SK-N-SH treated with all-trans-retinoic acid at 6 μM for 48 hours (cell line): ENCODE measurements around the gene SPDYE1.
A peak's percentile ranks its signal among the peaks of the same experiment; 100 is the strongest.
"Not testable (repeated sequence)": the region's sequence is repeated elsewhere in the genome, so short reads cannot be mapped to it uniquely, and the experiment has no call there.

ENCODE experiments used
- ATAC-seq: fragments of 200-7000 bp; cut with Tn5 transposase; 3 replicates; pipeline ENCODE4 v1.9.1; 2020; ENCODE audit warnings: mild to moderate bottlenecking, moderate library complexity
- ARNTL ChIP-seq: fragments of 450-650 bp; formaldehyde crosslinking; IDR thresholded peaks from 2 replicates; pipeline ENCODE4 v1.5.0; 2020; ENCODE audit warnings: low read depth, mild to moderate bottlenecking, moderate library complexity, borderline replicate concordance
- BACH2 ChIP-seq: fragments of 250-450 bp; sonication (Bioruptor Pico); IDR thresholded peaks from 2 replicates; pipeline ENCODE4 v1.9.0; 2021; ENCODE audit warnings: mild to moderate bottlenecking, borderline replicate concordance
- CSDC2 ChIP-seq: fragments of 250-450 bp; sonication (Bioruptor Pico); IDR thresholded peaks from 2 replicates; pipeline ENCODE4 v1.5.0; 2020; ENCODE audit warnings: mild to moderate bottlenecking, moderate library complexity
- ESRRG ChIP-seq: fragments of 250-450 bp; sonication (Bioruptor Pico); IDR thresholded peaks from 2 replicates; pipeline ENCODE4 v1.6.1; 2021; ENCODE audit warnings: mild to moderate bottlenecking
- OSR1 ChIP-seq: fragments of 250-450 bp; sonication (Bioruptor Pico); IDR thresholded peaks from 2 replicates; pipeline ENCODE4 v1.8.0; 2022; ENCODE audit warnings: moderate library complexity, mild to moderate bottlenecking, inconsistent platforms
- PPARA ChIP-seq: fragments of 250-450 bp; sonication (Bioruptor Pico); IDR thresholded peaks from 2 replicates; pipeline ENCODE4 v1.5.0; 2020; ENCODE audit warnings: mild to moderate bottlenecking, borderline replicate concordance
- RARB ChIP-seq: fragments of 250-450 bp; sonication (Bioruptor Pico); IDR thresholded peaks from 2 replicates; pipeline ENCODE4 v1.8.0; 2021; ENCODE audit warnings: mild to moderate bottlenecking, moderate library complexity
- SNAI2 ChIP-seq: fragments of 250-450 bp; sonication (Bioruptor Pico); IDR thresholded peaks from 2 replicates; pipeline ENCODE4 v1.5.0; 2020; ENCODE audit warnings: mild to moderate bottlenecking, moderate library complexity
- TCF4 ChIP-seq: fragments of 250-450 bp; sonication (Bioruptor Pico); IDR thresholded peaks from 2 replicates; pipeline ENCODE4 v1.8.0; 2021; ENCODE audit warnings: mild to moderate bottlenecking, moderate library complexity, borderline replicate concordance
- TOX ChIP-seq: fragments of 250-450 bp; sonication (Bioruptor Pico); IDR thresholded peaks from 2 replicates; pipeline ENCODE4 v1.8.0; 2021; ENCODE audit warnings: mild to moderate bottlenecking, moderate library complexity, borderline replicate concordance
- ZC3H10 ChIP-seq: fragments of 250-450 bp; sonication (Bioruptor Pico); IDR thresholded peaks from 2 replicates; pipeline ENCODE4 v1.5.1; 2021; ENCODE audit warnings: mild to moderate bottlenecking, moderate library complexity
- ZFP3 ChIP-seq: fragments of 250-450 bp; sonication (Bioruptor Pico); IDR thresholded peaks from 2 replicates; pipeline ENCODE4 v1.5.0; 2020; ENCODE audit warnings: mild to moderate bottlenecking, moderate library complexity
- ZNF565 ChIP-seq: fragments of 450-650 bp; formaldehyde crosslinking; conservative IDR thresholded peaks from 2 replicates; pipeline ENCODE4 v1.5.0; 2020; ENCODE audit warnings: low read depth, mild to moderate bottlenecking, moderate library complexity
- ZNF70 ChIP-seq: fragments of 450-650 bp; formaldehyde crosslinking; IDR thresholded peaks from 2 replicates; pipeline ENCODE4 v1.5.0; 2020; ENCODE audit warnings: mild to moderate bottlenecking, moderate library complexity
- ZNF8 ChIP-seq: fragments of 450-650 bp; formaldehyde crosslinking; IDR thresholded peaks from 2 replicates; pipeline ENCODE4 v1.5.0; 2020; ENCODE audit warnings: mild to moderate bottlenecking, moderate library complexity
- TF ChIP-seq, protein P1 (sequence below): fragments of 250-450 bp; sonication (Bioruptor Pico); IDR thresholded peaks from 2 replicates; pipeline ENCODE4 v1.8.0; 2020; ENCODE audit warnings: mild to moderate bottlenecking, moderate library complexity, borderline replicate concordance
- TF ChIP-seq, protein P2 (sequence below): fragments of 250-450 bp; sonication (Bioruptor Pico); IDR thresholded peaks from 2 replicates; pipeline ENCODE4 v1.5.0; 2020; ENCODE audit warnings: mild to moderate bottlenecking, moderate library complexity
- TF ChIP-seq, protein P3 (sequence below): fragments of 250-450 bp; sonication (Bioruptor Pico); IDR thresholded peaks from 2 replicates; pipeline ENCODE4 v1.5.1; 2021; ENCODE audit warnings: mild to moderate bottlenecking, moderate library complexity
- TF ChIP-seq, protein P4 (sequence below): fragments of 250-450 bp; sonication (Bioruptor Pico); IDR thresholded peaks from 2 replicates; pipeline ENCODE4 v1.8.0; 2021; ENCODE audit warnings: low read depth, mild to moderate bottlenecking, moderate library complexity, borderline replicate concordance

Gene SPDYE1

DNA sequence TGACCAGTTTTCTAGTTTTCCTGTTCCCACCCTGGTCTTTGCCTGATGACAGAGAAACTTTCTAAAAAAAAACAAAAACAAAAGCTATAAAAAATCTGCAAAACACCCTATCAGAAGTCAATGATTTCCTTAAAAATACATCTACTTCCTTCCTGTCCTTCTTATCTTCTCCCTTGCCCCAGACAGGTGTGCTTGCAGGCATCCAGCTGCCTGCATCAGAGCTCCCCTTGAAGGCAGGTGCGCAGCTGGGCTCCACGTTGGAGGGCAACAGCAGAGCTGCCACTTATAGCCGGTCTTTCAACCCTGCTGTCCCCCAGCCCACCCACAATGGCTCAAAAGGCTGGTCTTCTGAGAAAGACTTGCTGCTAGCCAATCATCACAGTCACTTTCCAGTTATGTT lies 41.7 kb upstream of the SPDYE1 start:
- ATAC-seq, result no peak
- TF ChIP-seq PPARA (no peak), TCF4 (no peak), ZNF8 (no peak), OSR1 (CRISPR knock-in tag) (no peak), RARB (CRISPR knock-in tag) (no peak), ESRRG (CRISPR knock-in tag) (no peak), ARNTL (CRISPR knock-in tag) (no peak), ZFP3 (CRISPR knock-in tag) (no peak)
- TF ChIP-seq, protein P1, sequence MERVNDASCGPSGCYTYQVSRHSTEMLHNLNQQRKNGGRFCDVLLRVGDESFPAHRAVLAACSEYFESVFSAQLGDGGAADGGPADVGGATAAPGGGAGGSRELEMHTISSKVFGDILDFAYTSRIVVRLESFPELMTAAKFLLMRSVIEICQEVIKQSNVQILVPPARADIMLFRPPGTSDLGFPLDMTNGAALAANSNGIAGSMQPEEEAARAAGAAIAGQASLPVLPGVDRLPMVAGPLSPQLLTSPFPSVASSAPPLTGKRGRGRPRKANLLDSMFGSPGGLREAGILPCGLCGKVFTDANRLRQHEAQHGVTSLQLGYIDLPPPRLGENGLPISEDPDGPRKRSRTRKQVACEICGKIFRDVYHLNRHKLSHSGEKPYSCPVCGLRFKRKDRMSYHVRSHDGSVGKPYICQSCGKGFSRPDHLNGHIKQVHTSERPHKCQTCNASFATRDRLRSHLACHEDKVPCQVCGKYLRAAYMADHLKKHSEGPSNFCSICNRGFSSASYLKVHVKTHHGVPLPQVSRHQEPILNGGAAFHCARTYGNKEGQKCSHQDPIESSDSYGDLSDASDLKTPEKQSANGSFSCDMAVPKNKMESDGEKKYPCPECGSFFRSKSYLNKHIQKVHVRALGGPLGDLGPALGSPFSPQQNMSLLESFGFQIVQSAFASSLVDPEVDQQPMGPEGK (CRISPR knock-in tag), result no peak

DNA sequence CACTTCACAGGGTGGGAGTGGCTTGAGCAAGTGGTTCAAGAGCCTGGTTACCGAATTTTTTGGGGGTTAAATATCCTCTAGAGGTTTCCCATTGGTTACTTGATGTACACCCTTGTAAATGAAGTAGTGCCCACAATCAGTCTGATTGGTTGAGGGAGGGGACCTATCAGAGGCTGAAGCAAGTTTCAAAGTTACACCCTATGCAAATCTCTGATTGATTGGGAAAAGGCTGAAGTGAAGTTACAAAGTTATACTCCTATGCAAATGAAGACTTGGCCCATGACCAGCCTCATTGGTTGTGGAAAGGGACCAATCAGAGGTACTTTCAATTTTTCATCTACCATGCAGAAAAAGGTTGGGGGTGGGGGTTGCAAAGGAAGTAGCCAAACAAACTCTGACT lies 36.8 kb upstream of the SPDYE1 start:
- TF ChIP-seq ZC3H10 (CRISPR knock-in tag) (no peak), CSDC2 (CRISPR knock-in tag) (no peak)
- ATAC-seq, result no peak

DNA sequence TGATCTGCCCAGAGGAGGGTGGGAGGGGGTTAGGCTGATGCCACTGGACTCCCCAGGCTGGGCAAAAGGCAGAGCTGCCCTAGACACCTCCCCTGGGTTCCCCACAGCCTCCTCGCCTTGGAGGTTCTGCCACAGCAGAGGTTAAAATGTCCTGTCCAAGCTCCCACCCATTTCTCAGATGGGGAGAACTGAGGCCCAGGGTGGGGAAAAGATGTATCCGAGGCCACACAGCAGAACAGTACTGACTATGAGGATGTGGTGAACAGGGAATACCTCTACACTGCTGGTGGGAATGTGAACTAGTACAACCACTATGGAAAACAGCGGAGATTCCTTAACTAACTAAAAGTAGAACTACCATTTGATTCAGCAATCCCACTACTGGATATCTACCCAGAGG lies 31.3 kb upstream of the SPDYE1 start:
- not testable (repeated sequence) for ATAC-seq

DNA sequence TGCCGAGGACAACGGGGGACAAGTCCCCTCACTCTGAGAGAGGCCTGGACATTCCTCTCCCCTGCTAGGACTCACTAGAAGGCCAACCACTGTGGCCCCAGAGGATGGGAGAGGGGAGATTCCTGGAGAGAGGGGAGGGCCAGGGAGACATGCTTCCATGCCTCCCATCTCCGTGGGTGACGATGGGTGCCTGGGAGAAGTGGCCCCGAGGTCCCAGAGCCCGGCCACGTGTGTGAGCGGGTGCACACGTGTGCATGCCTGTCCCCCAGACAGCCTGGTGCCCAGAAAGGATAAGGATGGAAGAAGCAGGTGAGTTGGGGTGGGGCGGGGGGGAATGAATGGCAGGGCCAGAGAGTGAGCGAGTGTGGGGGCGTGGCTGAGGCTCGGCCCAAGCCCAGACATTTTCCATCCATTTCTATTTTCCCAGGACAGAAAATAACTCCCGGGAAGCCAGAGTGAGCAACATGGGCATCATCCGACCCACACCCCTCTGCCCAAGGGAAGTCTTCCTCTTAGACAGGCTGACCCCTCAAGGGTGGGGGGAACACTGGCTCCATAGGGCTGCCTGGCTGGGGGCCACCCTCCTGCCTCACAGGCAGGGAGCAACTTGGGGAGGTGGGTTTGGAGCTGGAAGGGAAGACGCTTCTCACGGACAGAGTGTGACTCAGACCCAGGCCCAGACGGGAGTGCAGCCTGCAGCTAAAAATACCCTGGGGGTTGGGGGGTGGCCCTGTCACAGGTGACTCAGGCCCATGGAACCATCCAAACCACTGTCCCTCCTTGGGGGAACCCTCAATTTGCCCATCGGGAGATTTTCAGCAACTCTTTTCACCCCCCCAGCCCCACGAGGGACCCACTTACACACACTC lies 29.3 kb upstream of the SPDYE1 start:
- peak; percentile 82 for ATAC-seq

DNA sequence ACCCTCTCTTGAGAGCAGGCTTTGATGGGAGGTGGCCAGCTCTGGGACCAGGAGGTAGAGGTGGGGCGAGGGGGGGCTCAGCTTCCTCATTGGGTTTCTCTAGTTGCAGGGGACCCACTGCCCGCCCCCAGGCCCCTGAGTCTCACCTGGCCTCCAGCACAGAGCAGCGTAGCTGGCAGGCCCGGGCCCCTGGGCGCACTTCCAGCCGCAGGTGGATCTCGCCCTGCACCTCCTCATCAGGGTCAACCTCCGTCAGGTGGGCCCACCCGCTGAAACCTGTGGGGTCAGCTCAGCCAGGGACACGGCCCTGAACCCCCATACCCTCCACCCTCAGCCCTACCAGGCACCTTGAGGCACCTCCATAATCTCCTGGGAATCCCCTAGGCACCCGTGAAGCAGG lies 28.1 kb upstream of the SPDYE1 start:
- ATAC-seq, result not testable (repeated sequence)

DNA sequence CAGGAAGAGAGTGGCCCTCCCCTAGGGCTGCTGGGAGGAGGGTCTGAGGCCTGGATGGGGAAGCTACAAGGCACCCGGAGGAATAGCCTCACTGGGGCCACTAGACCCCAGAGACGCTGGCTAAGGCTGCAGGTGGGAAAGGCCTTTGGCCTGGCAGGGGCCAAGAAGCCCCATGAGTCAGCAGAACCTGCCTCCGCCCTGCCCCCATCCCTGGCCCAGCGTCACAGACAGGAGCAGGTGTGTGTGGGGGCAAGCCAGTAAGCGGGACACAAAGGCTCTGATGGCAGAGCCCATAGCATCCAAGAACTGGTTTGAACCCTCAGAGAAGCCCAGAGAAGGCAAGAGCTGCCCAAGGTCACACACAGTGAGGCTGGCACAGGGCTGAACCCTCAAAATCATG lies 27.0 kb upstream of the SPDYE1 start:
- ATAC-seq, result not testable (repeated sequence)

DNA sequence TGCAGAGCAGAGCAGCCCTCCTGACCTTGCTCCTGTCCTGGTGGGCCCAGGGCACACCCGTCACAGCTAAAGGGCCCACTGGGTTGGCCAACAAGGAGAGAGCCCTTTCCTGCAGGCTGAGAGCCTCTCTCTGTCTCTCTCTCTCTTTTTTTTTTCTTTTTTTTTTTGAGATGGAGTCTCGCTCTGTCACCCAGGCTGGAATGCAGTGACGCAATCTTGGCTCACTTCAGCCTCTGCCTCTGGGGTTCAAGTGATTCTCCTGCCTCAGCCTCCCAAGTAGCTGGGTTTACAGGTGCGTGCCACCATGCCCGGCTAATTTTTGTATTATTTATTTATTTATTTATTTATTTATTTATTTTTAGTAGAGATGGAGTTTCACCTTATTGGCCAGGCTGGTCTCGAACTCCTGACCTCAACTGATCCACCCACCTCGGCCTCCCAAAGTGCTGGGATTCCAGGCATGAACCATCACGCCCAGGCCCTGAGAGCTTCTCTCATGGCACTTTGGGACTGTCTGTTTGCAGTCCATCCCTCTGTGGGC lies 23.6 kb upstream of the SPDYE1 start:
- not testable (repeated sequence) for ATAC-seq

DNA sequence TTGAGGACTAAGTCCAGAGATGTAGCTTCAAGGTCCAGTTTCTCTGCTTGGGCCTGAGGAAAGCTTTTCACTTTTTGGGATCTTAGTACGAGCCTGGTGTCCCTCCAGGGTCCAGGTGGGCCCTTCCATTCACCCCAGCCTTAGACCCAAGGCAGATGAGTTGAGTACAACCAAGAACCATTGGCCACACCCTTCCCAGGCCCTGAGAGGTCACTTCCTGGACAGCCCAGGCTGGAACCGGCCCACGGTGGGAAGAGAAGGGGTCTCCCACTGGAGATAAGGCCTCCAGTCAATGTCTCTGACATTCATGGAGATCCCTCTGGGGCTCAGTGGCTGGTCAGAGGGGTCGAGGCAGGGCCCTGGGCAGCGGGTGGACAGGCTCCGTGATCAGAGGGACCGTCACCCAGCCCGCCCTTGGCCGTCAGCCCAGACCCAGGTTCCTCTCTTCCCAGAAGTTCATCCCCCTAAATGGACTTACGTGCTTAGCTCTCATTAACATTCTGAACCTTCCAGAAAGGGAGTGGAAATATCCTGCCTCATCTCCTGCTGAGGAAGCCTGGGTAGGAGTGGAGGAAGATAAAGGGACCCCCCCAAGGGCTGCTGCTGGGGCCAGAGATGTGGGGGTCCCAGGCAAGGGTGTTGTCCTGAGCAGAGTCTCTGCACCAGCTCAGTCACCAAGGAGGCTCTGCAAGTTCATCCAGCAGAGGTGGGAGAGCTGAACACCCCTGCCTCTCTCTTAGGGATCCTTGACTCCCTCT lies 22.8 kb upstream of the SPDYE1 start:
- ATAC-seq, result not testable (repeated sequence)

DNA sequence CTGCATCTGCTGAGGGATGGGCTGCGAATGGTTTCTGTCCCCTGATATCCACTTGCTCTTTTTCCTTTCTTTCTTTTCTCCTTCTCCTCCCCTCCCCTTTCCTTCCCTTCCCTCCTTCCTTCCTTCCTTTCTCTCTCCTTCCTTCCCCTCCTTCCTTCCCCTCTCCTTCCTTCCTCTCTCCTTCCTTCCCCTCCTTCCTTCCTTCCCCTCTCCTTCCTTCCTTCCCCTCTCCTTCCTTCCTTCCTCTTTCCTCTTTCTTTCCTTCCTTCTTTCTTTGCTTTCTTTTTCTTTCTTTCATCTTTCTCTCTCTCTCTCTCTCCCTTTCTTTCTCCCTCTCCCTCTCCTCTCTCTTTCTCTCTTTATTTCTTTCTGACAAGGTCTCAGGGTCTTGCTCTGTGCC lies 20.2 kb upstream of the SPDYE1 start:
- ATAC-seq, result no peak
- TF ChIP-seq TCF4 (no peak), ZNF565 (no peak), CSDC2 (CRISPR knock-in tag) (no peak), ESRRG (CRISPR knock-in tag) (no peak), BACH2 (no peak), ZNF70 (CRISPR knock-in tag) (no peak), TOX (CRISPR knock-in tag) (no peak), ZNF8 (no peak), SNAI2 (CRISPR knock-in tag) (no peak), PPARA (no peak), OSR1 (CRISPR knock-in tag) (no peak)
- TF ChIP-seq, protein P2, sequence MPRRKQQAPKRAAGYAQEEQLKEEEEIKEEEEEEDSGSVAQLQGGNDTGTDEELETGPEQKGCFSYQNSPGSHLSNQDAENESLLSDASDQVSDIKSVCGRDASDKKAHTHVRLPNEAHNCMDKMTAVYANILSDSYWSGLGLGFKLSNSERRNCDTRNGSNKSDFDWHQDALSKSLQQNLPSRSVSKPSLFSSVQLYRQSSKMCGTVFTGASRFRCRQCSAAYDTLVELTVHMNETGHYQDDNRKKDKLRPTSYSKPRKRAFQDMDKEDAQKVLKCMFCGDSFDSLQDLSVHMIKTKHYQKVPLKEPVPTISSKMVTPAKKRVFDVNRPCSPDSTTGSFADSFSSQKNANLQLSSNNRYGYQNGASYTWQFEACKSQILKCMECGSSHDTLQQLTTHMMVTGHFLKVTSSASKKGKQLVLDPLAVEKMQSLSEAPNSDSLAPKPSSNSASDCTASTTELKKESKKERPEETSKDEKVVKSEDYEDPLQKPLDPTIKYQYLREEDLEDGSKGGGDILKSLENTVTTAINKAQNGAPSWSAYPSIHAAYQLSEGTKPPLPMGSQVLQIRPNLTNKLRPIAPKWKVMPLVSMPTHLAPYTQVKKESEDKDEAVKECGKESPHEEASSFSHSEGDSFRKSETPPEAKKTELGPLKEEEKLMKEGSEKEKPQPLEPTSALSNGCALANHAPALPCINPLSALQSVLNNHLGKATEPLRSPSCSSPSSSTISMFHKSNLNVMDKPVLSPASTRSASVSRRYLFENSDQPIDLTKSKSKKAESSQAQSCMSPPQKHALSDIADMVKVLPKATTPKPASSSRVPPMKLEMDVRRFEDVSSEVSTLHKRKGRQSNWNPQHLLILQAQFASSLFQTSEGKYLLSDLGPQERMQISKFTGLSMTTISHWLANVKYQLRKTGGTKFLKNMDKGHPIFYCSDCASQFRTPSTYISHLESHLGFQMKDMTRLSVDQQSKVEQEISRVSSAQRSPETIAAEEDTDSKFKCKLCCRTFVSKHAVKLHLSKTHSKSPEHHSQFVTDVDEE (CRISPR knock-in tag), result no peak
- TF ChIP-seq, protein P3, sequence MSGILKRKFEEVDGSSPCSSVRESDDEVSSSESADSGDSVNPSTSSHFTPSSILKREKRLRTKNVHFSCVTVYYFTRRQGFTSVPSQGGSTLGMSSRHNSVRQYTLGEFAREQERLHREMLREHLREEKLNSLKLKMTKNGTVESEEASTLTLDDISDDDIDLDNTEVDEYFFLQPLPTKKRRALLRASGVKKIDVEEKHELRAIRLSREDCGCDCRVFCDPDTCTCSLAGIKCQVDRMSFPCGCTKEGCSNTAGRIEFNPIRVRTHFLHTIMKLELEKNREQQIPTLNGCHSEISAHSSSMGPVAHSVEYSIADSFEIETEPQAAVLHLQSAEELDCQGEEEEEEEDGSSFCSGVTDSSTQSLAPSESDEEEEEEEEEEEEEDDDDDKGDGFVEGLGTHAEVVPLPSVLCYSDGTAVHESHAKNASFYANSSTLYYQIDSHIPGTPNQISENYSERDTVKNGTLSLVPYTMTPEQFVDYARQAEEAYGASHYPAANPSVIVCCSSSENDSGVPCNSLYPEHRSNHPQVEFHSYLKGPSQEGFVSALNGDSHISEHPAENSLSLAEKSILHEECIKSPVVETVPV (CRISPR knock-in tag), result no peak
- TF ChIP-seq, protein P4, sequence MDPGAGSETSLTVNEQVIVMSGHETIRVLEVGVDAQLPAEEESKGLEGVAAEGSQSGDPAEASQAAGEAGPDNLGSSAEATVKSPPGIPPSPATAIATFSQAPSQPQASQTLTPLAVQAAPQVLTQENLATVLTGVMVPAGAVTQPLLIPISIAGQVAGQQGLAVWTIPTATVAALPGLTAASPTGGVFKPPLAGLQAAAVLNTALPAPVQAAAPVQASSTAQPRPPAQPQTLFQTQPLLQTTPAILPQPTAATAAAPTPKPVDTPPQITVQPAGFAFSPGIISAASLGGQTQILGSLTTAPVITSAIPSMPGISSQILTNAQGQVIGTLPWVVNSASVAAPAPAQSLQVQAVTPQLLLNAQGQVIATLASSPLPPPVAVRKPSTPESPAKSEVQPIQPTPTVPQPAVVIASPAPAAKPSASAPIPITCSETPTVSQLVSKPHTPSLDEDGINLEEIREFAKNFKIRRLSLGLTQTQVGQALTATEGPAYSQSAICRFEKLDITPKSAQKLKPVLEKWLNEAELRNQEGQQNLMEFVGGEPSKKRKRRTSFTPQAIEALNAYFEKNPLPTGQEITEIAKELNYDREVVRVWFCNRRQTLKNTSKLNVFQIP (CRISPR knock-in tag), result no peak
